ENCODE data around the gene INTS6.

- TF ChIP-seq CTCF (IDR thresholded peaks at IDR 0.05) (no peak), POLR2A (IDR thresholded peaks at IDR 0.05) (no peak), EP300 (IDR thresholded peaks at IDR 0.05) (no peak), POLR2AphosphoS5 (IDR thresholded peaks at IDR 0.05) (no peak)
Measured at GRCh38 chr13:51451134-51451466, 1.7 kb downstream of the INTS6 start.
